ENCODE results near the gene CFAP53. TPM values are rescaled to one million over a fixed set of nuclear protein-coding genes. Genes with fewer than 3 reads are reported as not detected.

The CFAP53 gene
- total RNA-seq, 2 experiments from 2014 or later, result 0.21 to 0.29 TPM

DNA sequence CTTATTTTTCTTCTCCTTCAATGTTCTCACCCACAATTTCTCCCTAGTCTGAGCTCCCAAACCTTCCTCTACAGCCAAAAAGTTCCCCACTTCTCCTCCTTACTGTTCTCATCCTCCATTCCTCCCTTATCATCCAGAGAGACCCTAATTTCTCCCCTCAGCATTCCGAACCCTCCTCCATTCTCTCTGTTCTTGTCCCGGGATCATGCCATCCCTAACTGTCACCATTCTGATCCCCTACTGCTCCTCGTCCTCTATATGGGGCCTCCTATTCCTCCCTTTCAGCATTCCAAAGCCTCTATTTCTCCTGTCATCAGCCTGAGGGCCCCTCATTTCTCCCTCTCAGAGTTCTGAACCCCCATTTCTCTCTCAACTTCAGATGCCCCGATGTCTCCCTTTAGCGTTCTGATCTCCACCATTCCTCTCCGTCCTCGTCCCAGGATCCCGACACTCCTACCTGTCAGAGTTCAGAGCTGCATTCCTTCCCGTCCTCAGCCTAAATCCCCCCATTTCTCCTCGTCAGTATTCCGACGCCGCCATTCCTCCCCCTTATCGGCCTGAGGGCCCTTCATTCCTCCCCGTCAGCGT is 14.5 kb upstream of the CFAP53 start:
- H3K4me1 Mint-ChIP-seq (ENCODE audit: low read depth), result peaks cover 59% of the 10 kb centered on the region
- no peaks in the 10 kb centered on the region for H3K27me3 Mint-ChIP-seq (ENCODE audit: low read depth)
- DNase-seq (no peak), ATAC-seq (no peak)
- ChIA-PET CTCF (interaction anchor here (1.2 to 3.3 kb wide), 5 partner anchors 10 to 76 kb away, joined by 4 to 50 read pairs (median 5); partner anchors contain the start of gene CFAP53), POLR2A (interaction anchor here (0.7 to 1.8 kb wide), 9 partner anchors 9 to 749 kb away, joined by 3 to 11 read pairs (median 5); partner anchors contain the start of genes CFAP53, SKA1 and SMAD4)
- H3K36me3 Mint-ChIP-seq (ENCODE audit: low read depth), result peaks cover 79% of the 10 kb centered on the region
- H3K4me3 Mint-ChIP-seq, result peak overlapping the region; percentile 96
- H3K27ac Mint-ChIP-seq, result peak overlapping the region; percentile 94
- no peaks in the 10 kb centered on the region for H3K9me3 Mint-ChIP-seq (ENCODE audit: insufficient read depth)

DNA sequence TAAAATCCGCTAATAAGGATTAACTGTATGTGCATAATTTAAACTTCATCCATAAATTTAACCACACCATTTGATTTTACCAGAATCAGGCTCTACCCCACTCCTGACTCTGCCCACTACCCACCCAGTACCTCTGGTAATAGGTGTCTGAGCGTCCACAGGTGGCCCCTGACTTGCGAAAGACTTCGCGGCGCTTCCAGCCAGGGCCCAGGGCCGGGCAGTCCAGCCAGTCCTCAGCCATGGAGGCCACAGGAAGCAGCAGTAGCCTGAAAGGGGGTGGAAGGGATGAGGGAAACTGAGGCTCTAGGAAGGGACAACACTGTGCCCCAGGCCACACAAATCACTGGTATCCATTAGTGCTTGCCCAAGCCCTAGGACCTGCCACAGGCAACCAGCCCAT is 13.5 kb upstream of the CFAP53 start:
- no peak for DNase-seq
- no peak for ATAC-seq
- ChIA-PET POLR2A (no interaction called here), CTCF (interaction anchor here (1.2 kb wide), 1 partner anchor 18 kb away, joined by 3 read pairs; no protein-coding TSS in a partner anchor)
- Mint-ChIP-seq H3K4me1 (ENCODE audit: low read depth) (peaks cover 51% of the 10 kb centered on the region), H3K36me3 (ENCODE audit: low read depth) (peaks cover 80% of the 10 kb centered on the region), H3K9me3 (ENCODE audit: insufficient read depth) (no peaks in the 10 kb centered on the region), H3K27me3 (ENCODE audit: low read depth) (no peaks in the 10 kb centered on the region), H3K27ac (no peak overlapping the region), H3K4me3 (peak overlapping the region; percentile 96)

DNA sequence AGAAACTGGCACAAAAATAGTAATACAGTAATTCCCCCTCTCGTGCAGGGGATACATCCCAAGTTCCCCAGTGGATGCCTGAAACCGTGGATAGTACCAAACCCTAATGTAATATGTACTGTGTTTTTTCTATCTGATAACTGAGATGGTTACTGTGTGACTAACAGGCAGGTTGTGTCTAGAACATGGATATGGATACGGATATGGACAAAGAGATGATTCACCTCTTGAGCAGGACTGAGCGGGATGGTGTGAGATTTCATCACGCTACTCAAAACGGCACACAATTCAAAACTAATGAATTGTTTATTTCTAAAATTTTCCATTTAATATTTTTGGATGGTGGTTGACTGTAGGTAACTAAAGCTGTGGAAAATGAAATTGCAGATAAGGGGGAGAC is 11.6 kb upstream of the CFAP53 start:
- POLR2A ChIA-PET, result interaction anchor here (0.7 kb wide), 1 partner anchor 19 kb away, joined by 3 read pairs; no protein-coding TSS in a partner anchor
- H3K36me3 Mint-ChIP-seq (ENCODE audit: low read depth), result peaks cover 78% of the 10 kb centered on the region

DNA sequence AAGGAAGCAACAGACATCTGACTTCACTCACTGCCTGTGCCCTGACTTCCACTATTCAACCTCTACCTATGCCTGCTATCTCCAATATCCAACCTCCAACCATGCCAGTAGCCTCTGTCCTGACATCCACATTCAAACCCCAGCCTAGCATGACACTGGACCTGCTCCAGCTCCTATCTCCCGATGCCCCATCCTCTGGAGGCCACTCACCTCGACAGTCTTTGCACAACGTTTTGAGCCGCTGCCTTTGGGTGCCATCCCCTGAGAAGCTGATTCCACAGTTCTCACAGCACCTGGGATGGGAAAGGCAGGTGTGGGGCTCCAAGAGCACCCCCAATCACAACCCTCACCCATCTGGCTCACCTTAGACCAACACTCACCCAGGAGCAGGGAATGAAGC is 10.2 kb upstream of the CFAP53 start:
- no peak overlapping the region for H3K4me3 Mint-ChIP-seq
- ChIA-PET POLR2A (no interaction called here), CTCF (no interaction called here)
- H3K27me3 Mint-ChIP-seq (ENCODE audit: low read depth), result no peaks in the 10 kb centered on the region
- peaks cover 24% of the 10 kb centered on the region for H3K4me1 Mint-ChIP-seq (ENCODE audit: low read depth)
- H3K36me3 Mint-ChIP-seq (ENCODE audit: low read depth), result peaks cover 79% of the 10 kb centered on the region
- H3K9me3 Mint-ChIP-seq (ENCODE audit: insufficient read depth), result no peaks in the 10 kb centered on the region
- DNase-seq (no peak), ATAC-seq (no peak)
- no peak overlapping the region for H3K27ac Mint-ChIP-seq

More for the DNA sequence above, 11.6 kb upstream of the CFAP53 start:
- no peaks in the 10 kb centered on the region for H3K9me3 Mint-ChIP-seq (ENCODE audit: insufficient read depth)
- CTCF ChIA-PET, result interaction anchor here (1.9 kb wide), 1 partner anchor 10 kb away, joined by 14 read pairs; no protein-coding TSS in a partner anchor
- DNase-seq (no peak), ATAC-seq (no peak)
- no peaks in the 10 kb centered on the region for H3K27me3 Mint-ChIP-seq (ENCODE audit: low read depth)
- H3K4me3 Mint-ChIP-seq, result no peak overlapping the region
- H3K4me1 Mint-ChIP-seq (ENCODE audit: low read depth), result peaks cover 33% of the 10 kb centered on the region
- H3K27ac Mint-ChIP-seq, result no peak overlapping the region

DNA sequence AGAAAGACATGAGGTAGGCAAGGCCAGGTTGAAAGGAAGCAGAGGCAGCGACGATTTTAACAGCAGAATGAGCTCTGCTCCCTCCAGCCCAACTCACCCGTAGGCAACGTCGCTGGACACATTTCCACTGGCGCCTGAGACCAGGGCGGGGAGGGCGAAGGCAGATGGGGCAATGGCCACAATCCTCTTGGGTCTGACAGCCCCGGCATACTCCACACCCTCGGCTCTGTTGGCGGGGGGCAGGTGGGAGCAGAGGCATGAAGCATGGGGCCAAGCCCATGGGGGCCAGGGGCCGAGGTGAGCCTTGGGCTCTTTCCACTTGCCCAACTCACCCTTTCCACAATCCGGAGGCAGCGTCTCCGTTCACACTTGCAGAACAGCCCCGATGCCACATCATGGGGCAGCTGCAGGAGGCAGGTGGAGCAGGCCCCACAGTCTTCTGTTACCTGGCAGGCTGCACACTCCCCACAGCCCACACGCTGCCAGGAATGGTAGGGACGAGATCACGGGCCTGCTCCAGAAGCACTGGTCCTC is 9.3 kb upstream of the CFAP53 start:
- Mint-ChIP-seq H3K27ac (peak overlapping the region; percentile 20), H3K9me3 (ENCODE audit: insufficient read depth) (no peaks in the 10 kb centered on the region), H3K36me3 (ENCODE audit: low read depth) (peaks cover 76% of the 10 kb centered on the region), H3K27me3 (ENCODE audit: low read depth) (no peaks in the 10 kb centered on the region), H3K4me3 (no peak overlapping the region), H3K4me1 (ENCODE audit: low read depth) (peaks cover 21% of the 10 kb centered on the region)
- ATAC-seq (no peak), DNase-seq (no peak)
- ChIA-PET POLR2A (no interaction called here), CTCF (no interaction called here)

DNA sequence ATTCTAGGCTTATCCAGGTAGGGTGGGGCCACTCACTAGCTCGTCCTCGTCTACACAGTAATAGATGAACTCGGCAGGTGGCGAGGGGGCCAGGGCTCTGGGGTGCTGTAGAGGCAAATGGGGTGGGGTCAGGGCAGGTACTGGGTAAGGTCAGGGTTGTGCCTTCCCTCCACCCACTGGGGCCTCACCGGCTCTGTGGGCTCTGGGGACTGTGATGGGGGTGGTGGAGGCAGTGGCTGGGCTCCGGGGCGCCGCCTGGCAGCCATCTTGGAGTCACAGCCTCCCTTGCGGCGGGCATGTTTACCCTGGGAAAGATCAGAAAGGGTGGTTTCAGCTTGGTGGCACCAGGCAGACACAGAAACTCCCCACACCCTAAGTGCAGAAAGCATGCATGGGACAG is 8.6 kb upstream of the CFAP53 start:
- H3K4me1 Mint-ChIP-seq (ENCODE audit: low read depth), result peaks cover 15% of the 10 kb centered on the region
- H3K9me3 Mint-ChIP-seq (ENCODE audit: insufficient read depth), result no peaks in the 10 kb centered on the region
- peaks cover 75% of the 10 kb centered on the region for H3K36me3 Mint-ChIP-seq (ENCODE audit: low read depth)
- H3K27ac Mint-ChIP-seq, result no peak overlapping the region
- ChIA-PET CTCF (interaction anchor here (1.4 kb wide), 1 partner anchor 82 kb away, joined by 6 read pairs; no protein-coding TSS in a partner anchor), POLR2A (no interaction called here)
- DNase-seq (no peak), ATAC-seq (no peak)
- no peak overlapping the region for H3K4me3 Mint-ChIP-seq
- no peaks in the 10 kb centered on the region for H3K27me3 Mint-ChIP-seq (ENCODE audit: low read depth)

DNA sequence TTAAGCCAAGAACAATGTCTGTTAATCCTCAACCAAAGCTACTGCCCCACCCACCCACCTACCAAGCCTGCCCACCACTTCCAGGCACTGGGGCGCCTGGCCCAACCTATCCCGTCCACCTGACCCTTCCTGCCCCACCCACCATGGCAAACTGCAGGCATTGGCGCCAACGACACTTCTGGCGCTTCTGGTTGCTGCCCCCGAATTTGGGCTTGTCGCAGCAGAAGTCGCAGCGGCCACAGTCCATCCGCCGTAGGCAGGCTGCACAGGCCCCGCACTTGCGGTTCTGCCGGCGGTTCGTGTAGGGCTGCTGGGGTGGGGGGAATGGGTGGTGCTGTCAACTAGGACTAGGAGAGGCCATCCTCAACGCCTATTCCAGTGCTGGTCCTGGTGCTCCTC is 7.7 kb upstream of the CFAP53 start:
- no peaks in the 10 kb centered on the region for H3K27me3 Mint-ChIP-seq (ENCODE audit: low read depth)
- H3K27ac Mint-ChIP-seq, result no peak overlapping the region
- H3K36me3 Mint-ChIP-seq (ENCODE audit: low read depth), result peaks cover 80% of the 10 kb centered on the region
- DNase-seq, result no peak
- H3K4me3 Mint-ChIP-seq, result no peak overlapping the region
- H3K9me3 Mint-ChIP-seq (ENCODE audit: insufficient read depth), result no peaks in the 10 kb centered on the region
- peaks cover 11% of the 10 kb centered on the region for H3K4me1 Mint-ChIP-seq (ENCODE audit: low read depth)
- CTCF ChIA-PET, result interaction anchor here (1.4 kb wide), 1 partner anchor 83 kb away, joined by 6 read pairs; no protein-coding TSS in a partner anchor
- no peak for ATAC-seq
- POLR2A ChIA-PET, result no interaction called here

DNA sequence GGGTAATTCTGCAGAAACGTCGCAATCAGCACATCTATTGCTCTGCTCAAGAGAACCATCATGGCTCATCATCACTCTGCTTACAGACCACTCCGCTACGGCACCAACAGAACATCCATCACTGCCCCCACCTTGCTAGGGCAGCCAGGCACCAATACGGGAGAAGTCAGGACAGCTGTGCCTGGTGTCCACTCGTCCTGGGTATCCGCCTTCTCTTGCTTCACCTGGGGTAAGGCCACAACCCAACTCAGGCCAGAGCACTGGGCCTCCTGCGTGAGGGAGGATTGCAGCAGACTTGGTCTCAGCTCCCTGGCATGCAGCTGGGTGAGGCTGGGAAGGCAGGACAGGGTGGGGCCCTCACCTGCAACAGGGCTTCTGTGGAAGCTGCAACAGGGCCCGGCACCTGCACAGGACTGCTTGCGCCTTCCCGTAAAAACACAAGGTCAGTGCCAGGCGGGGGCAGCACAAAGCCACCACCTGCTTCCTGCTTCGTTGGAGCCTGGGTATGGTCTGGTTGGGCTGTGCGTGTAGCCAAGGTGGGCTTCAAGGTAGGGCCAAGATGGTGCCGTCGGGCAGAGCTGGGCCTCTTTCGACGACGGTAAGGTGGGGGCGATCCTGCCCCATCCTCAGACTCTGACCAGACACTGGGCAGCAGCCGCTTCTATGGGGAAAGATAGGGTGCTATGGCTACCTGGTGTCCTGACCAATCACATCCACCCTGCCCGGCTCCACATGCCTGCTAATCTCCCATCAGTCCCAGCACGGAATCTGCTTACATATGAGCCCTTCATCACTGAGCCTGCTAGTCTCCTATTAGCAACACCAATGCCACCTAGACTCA is 7.1 kb upstream of the CFAP53 start:
- DNase-seq (no peak), ATAC-seq (no peak)
- ChIA-PET CTCF (no interaction called here), POLR2A (no interaction called here)
- H3K27me3 Mint-ChIP-seq (ENCODE audit: low read depth), result no peaks in the 10 kb centered on the region
- H3K27ac Mint-ChIP-seq, result no peak overlapping the region
- peaks cover 11% of the 10 kb centered on the region for H3K4me1 Mint-ChIP-seq (ENCODE audit: low read depth)
- H3K36me3 Mint-ChIP-seq (ENCODE audit: low read depth), result peaks cover 79% of the 10 kb centered on the region
- no peaks in the 10 kb centered on the region for H3K9me3 Mint-ChIP-seq (ENCODE audit: insufficient read depth)
- no peak overlapping the region for H3K4me3 Mint-ChIP-seq

DNA sequence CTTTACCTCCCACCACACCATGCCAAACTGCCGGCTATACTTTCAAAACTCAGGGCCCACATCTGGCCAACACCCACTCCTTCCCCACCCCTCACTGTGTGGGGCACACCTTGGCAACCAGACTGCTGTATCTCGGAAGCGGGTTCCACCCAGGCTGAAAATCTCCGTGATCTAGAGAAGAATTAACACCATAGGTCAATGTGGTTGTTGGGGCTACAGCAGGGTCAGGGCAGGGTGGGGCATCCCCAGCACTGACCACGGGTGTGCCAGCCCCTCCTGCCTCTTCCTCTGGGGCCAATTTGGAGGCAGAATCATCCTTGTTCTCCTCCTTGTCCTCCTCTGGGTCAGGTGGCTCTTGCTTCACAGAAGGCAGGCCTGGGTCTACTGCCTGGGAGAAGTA is 6.3 kb upstream of the CFAP53 start:
- ChIA-PET POLR2A (interaction anchor here (2.0 kb wide), 1 partner anchor 9 kb away, joined by 9 read pairs; the partner anchor contains the start of gene MBD1), CTCF (no interaction called here)
- no peak for ATAC-seq
- no peak overlapping the region for H3K27ac Mint-ChIP-seq
- no peak for DNase-seq
- no peaks in the 10 kb centered on the region for H3K27me3 Mint-ChIP-seq (ENCODE audit: low read depth)
- no peak overlapping the region for H3K4me3 Mint-ChIP-seq
- H3K4me1 Mint-ChIP-seq (ENCODE audit: low read depth), result peaks cover 15% of the 10 kb centered on the region
- H3K9me3 Mint-ChIP-seq (ENCODE audit: insufficient read depth), result no peaks in the 10 kb centered on the region
- H3K36me3 Mint-ChIP-seq (ENCODE audit: low read depth), result peaks cover 77% of the 10 kb centered on the region

DNA sequence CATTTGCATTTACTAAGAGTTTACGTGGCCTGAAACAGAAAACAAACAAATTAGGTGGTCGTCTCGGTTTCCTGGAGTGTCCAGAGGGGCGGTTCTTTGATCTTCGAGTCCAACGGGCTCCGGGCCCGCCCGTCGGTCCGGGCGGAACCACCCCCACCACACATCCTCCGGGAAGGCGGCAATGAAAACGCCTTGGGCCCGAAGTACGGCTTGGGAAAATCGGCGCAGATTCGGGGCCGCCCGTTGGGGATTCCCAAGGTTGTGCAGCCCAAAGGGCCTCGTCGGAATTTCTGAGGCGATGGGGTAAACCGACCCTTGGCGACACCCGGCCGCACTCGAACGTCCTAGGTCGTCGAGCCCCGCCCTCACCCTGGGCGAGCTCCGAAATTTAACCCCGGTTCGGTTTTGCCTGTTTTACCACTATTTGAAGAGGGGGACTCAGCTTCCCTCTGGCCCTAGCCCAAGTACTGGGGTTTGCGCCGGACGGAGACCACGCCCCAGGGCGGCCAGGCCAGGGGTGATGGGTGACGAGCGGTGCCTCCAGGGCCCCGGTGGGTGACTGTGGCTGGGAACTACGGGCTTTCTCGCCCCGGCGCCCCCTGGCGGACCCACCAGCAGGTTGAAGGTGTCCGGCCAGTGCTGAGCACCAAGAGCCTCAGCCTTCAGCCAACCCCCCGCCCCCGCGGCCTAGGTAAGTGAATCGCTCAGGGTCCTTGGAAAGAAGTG is 1.9 kb upstream of the CFAP53 start:
- no peaks in the 10 kb centered on the region for H3K9me3 Mint-ChIP-seq (ENCODE audit: insufficient read depth)
- ATAC-seq (peak; percentile 79), DNase-seq (peak; percentile 83)
- no peaks in the 10 kb centered on the region for H3K27me3 Mint-ChIP-seq (ENCODE audit: low read depth)
- peak overlapping the region; percentile 64 for H3K4me3 Mint-ChIP-seq
- POLR2A ChIA-PET, result interaction anchor here (2.0 kb wide), 1 partner anchor 13 kb away, joined by 5 read pairs; the partner anchor contains the start of gene MBD1
- CTCF ChIA-PET, result interaction anchor here (0.6 to 4.8 kb wide), 21 partner anchors 10 to 808 kb away, joined by 3 to 60 read pairs (median 4); partner anchors contain the start of genes DYM, MBD1 and SKA1
- H3K27ac Mint-ChIP-seq, result no peak overlapping the region
- peaks cover 44% of the 10 kb centered on the region for H3K36me3 Mint-ChIP-seq (ENCODE audit: low read depth)
- peaks cover 34% of the 10 kb centered on the region for H3K4me1 Mint-ChIP-seq (ENCODE audit: low read depth)

DNA sequence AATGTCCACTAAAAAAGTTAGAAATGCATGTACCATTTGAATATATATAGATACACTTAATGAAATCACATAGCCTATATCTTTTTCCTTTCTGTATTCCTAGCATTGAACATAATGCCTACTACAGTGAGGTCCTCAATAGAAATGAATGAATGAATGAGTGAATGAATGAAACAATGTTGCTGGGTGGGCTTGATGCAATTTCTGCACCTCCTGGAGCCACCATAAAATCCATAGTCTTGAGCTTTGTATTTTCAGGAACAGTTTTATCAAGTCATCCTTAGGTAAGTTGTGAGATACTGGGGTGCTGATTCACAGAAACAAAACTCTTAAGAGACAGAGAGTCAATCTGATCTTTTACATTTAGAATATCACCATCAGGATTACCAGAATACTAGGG is 3.3 kb downstream of the CFAP53 start:
- H3K4me3 Mint-ChIP-seq, result no peak overlapping the region
- ATAC-seq (no peak), DNase-seq (no peak)
- H3K27me3 Mint-ChIP-seq (ENCODE audit: low read depth), result peaks cover 2% of the 10 kb centered on the region
- no peak overlapping the region for H3K27ac Mint-ChIP-seq
- CTCF ChIA-PET, result interaction anchor here (2.0 kb wide), 1 partner anchor 94 kb away, joined by 8 read pairs; no protein-coding TSS in a partner anchor
- POLR2A ChIA-PET, result no interaction called here
- H3K9me3 Mint-ChIP-seq (ENCODE audit: insufficient read depth), result no peaks in the 10 kb centered on the region
- peaks cover 4% of the 10 kb centered on the region for H3K36me3 Mint-ChIP-seq (ENCODE audit: low read depth)
- peaks cover 23% of the 10 kb centered on the region for H3K4me1 Mint-ChIP-seq (ENCODE audit: low read depth)
